SKM-1 treated with dmso at 0.1 percent for 144 hours (cell line): ENCODE results near the gene PPL.
"Not testable (repeated sequence)": the region's sequence is repeated elsewhere in the genome, so short reads cannot be mapped to it uniquely, and the experiment has no call there.

Experiments
- DNase-seq: peaks from one replicate; lab custom pipeline; 2025; ENCODE audit not compliant: unreplicated experiment; lab: John Stamatoyannopoulos, UW

Gene PPL

GRCh38 chr16:4936181-4936990 lies 562 bp downstream of the PPL start:
- DNase-seq = no peak

GRCh38 chr16:4935241-4935855 lies 1.6 kb downstream of the PPL start:
- DNase-seq = no peak

GRCh38 chr16:4934591-4934990 lies 2.4 kb downstream of the PPL start:
- DNase-seq = no peak

- no peak for DNase-seq
Observed at GRCh38 chr16:4933871-4934395, 3.0 kb downstream of the PPL start.

GRCh38 chr16:4933433-4933832 lies 3.5 kb downstream of the PPL start:
- no peak for DNase-seq

- no peak for DNase-seq
Observed at GRCh38 chr16:4931381-4931780, 5.6 kb downstream of the PPL start.

GRCh38 chr16:4929619-4930018 lies 7.3 kb downstream of the PPL start:
- DNase-seq = not testable (repeated sequence)

- no peak for DNase-seq
Observed at GRCh38 chr16:4928227-4928626, 8.7 kb downstream of the PPL start.

GRCh38 chr16:4927661-4928060 lies 9.3 kb downstream of the PPL start:
- DNase-seq = no peak

GRCh38 chr16:4926928-4927327 lies 10.0 kb downstream of the PPL start:
- no peak for DNase-seq

- DNase-seq = no peak
Observed at GRCh38 chr16:4925791-4926190, 11.2 kb downstream of the PPL start.

- no peak for DNase-seq
Observed at GRCh38 chr16:4925293-4925607, 11.7 kb downstream of the PPL start.

GRCh38 chr16:4924593-4925292 lies 12.2 kb downstream of the PPL start:
- DNase-seq = no peak

GRCh38 chr16:4923853-4924252 lies 13.1 kb downstream of the PPL start:
- no peak for DNase-seq

GRCh38 chr16:4922721-4923342 lies 14.1 kb downstream of the PPL start:
- DNase-seq = no peak

GRCh38 chr16:4920826-4921225 lies 16.1 kb downstream of the PPL start:
- no peak for DNase-seq

- no peak for DNase-seq
Observed at GRCh38 chr16:4918781-4919251, 18.1 kb downstream of the PPL start.

- no peak for DNase-seq
Observed at GRCh38 chr16:4917117-4917516, 19.8 kb downstream of the PPL start.

- DNase-seq = no peak
Observed at GRCh38 chr16:4915226-4915761, 21.7 kb downstream of the PPL start.

- no peak for DNase-seq
Observed at GRCh38 chr16:4914528-4915225, 22.3 kb downstream of the PPL start.
